Measurements from ENCODE around the gene GPC3. TPM values are rescaled to one million over a fixed set of nuclear protein-coding genes. Genes with fewer than 3 reads are reported as not detected.

GPC3 gene
- total RNA-seq, 1 donor from 2014 or later: 30.4 TPM

GRCh38 chrX:133812402-133812801 lies 173.0 kb downstream of the GPC3 start:
- Mint-ChIP-seq H3K27me3 (ENCODE audit: low read depth) (peaks cover 3% of the 10 kb centered on the region), H3K9me3 (no peaks in the 10 kb centered on the region), H3K4me1 (no peaks in the 10 kb centered on the region), H3K27ac (ENCODE audit: unreplicated experiment) (no peak overlapping the region), H3K4me3 (no peak overlapping the region), H3K36me3 (ENCODE audit: low read depth) (no peaks in the 10 kb centered on the region)
- TF ChIP-seq CTCF (conservative IDR thresholded peaks at IDR 0.05): no peak
- no peak for DNase-seq (ENCODE audit: low read depth, low spot score)

- Mint-ChIP-seq H3K4me1 (no peaks in the 10 kb centered on the region), H3K36me3 (ENCODE audit: low read depth) (peaks cover 2% of the 10 kb centered on the region), H3K4me3 (no peak overlapping the region), H3K9me3 (peaks cover 4% of the 10 kb centered on the region), H3K27me3 (ENCODE audit: low read depth) (peaks cover 3% of the 10 kb centered on the region), H3K27ac (ENCODE audit: unreplicated experiment) (no peak overlapping the region)
- TF ChIP-seq CTCF (conservative IDR thresholded peaks at IDR 0.05): no peak
- no peak for DNase-seq (ENCODE audit: low read depth, low spot score)
Observed at GRCh38 chrX:133810925-133811324, 174.5 kb downstream of the GPC3 start.

- DNase-seq (ENCODE audit: low read depth, low spot score): no peak
- no peak for TF ChIP-seq CTCF (conservative IDR thresholded peaks at IDR 0.05)
- Mint-ChIP-seq H3K9me3 (peaks cover 5% of the 10 kb centered on the region), H3K4me1 (no peaks in the 10 kb centered on the region), H3K36me3 (ENCODE audit: low read depth) (peaks cover 2% of the 10 kb centered on the region), H3K4me3 (no peak overlapping the region), H3K27ac (ENCODE audit: unreplicated experiment) (no peak overlapping the region), H3K27me3 (ENCODE audit: low read depth) (no peaks in the 10 kb centered on the region)
Observed at GRCh38 chrX:133804072-133804471, 181.3 kb downstream of the GPC3 start.

- Mint-ChIP-seq H3K4me3 (no peak overlapping the region), H3K9me3 (peaks cover 5% of the 10 kb centered on the region)
- TF ChIP-seq CTCF (conservative IDR thresholded peaks at IDR 0.05): no peak
Observed at GRCh38 chrX:133796282-133796681, 189.1 kb downstream of the GPC3 start.

GRCh38 chrX:133794126-133794525 lies 191.3 kb downstream of the GPC3 start:
- peak overlapping the region; percentile 4 for H3K27ac Mint-ChIP-seq (ENCODE audit: unreplicated experiment)

More at GRCh38 chrX:133796282-133796681, 189.1 kb downstream of the GPC3 start:
- DNase-seq (ENCODE audit: low read depth, low spot score): no peak
- Mint-ChIP-seq H3K27ac (ENCODE audit: unreplicated experiment) (no peak overlapping the region), H3K36me3 (ENCODE audit: low read depth) (no peaks in the 10 kb centered on the region), H3K4me1 (peaks cover 30% of the 10 kb centered on the region), H3K27me3 (ENCODE audit: low read depth) (no peaks in the 10 kb centered on the region)

More at GRCh38 chrX:133794126-133794525, 191.3 kb downstream of the GPC3 start:
- H3K36me3 Mint-ChIP-seq (ENCODE audit: low read depth): no peaks in the 10 kb centered on the region
- DNase-seq (ENCODE audit: low read depth, low spot score): no peak
- peaks cover 3% of the 10 kb centered on the region for H3K27me3 Mint-ChIP-seq (ENCODE audit: low read depth)
- TF ChIP-seq CTCF (conservative IDR thresholded peaks at IDR 0.05): no peak
- no peak overlapping the region for H3K4me3 Mint-ChIP-seq
- H3K4me1 Mint-ChIP-seq: peaks cover 30% of the 10 kb centered on the region
- peaks cover 5% of the 10 kb centered on the region for H3K9me3 Mint-ChIP-seq
